Measurements from ENCODE around the gene ACOD1. TPM values are rescaled to one million over a fixed set of nuclear protein-coding genes. Genes with fewer than 3 reads are reported as not detected.
A peak's percentile ranks its signal among the peaks of the same experiment; 100 is the strongest.

Gene ACOD1
- total RNA-seq, 1 experiment from 2014 or later = not detected

DNA sequence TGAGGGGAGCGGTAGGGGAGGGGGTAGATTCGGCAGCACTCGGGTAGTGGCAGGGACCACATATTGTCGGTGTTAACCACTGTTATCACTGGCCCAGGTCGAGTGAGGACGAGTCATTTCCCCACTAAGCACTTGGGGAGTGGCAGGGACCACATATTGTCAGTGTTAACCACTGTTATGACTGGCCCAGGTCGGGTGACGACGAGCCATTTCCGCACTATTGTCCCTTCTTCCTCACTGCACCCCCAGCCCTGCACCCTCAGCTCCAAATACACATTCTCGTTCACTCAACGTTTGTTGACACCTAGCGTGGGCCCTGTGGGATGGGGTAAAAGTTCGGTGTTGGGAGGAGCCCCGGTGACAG is 43.1 kb downstream of the ACOD1 start:
- Histone ChIP-seq H3K9ac (ENCODE audit: low read length) (peak overlapping the region; percentile 83), H4K20me1 (ENCODE audit: low read length) (no peaks in the 10 kb centered on the region), H3K9me2 (replicated peaks; ENCODE audit: low read length) (no peaks in the 10 kb centered on the region), H3K27me3 (ENCODE audit: low read length) (no peaks in the 10 kb centered on the region), H3F3A (ENCODE audit: low read length, unreplicated experiment) (no peaks in the 10 kb centered on the region), H3K4me2 (ENCODE audit: low read length) (peak overlapping the region; percentile 98), H3K4me1 (ENCODE audit: insufficient read depth, low read length) (peaks cover 26% of the 10 kb centered on the region), H2AFZ (ENCODE audit: low read length) (peak overlapping the region; percentile 93), H3K9me3 (ENCODE audit: low read length) (no peaks in the 10 kb centered on the region), H3K27ac (ENCODE audit: low read length) (peak overlapping the region; percentile 62), H3K79me2 (ENCODE audit: low read length) (peaks cover 18% of the 10 kb centered on the region), H3K4me3 (ENCODE audit: low read length) (peak overlapping the region; percentile 90), H3K36me3 (ENCODE audit: low read depth, low read length) (no peaks in the 10 kb centered on the region)
- peak; percentile 18 for DNase-seq
- peak; percentile 5 for ATAC-seq
- intact Hi-C loops (cut with micrococcal nuclease) = no loop called here
- CTCF ChIA-PET = no interaction called here
- TSS peak; percentile 76 for BruUV-seq (replicated peaks)
- POLR2A ChIA-PET (ENCODE audit: unreplicated experiment) = no interaction called here
- no peak for TF ChIP-seq EZH2 (IDR thresholded peaks at IDR 0.05; ENCODE audit: low read length, unreplicated experiment)
- TF ChIP-seq EZH2phosphoT487 (IDR thresholded peaks at IDR 0.05; ENCODE audit: borderline replicate concordance, low read length) = no peak
- TF ChIP-seq, protein P1, sequence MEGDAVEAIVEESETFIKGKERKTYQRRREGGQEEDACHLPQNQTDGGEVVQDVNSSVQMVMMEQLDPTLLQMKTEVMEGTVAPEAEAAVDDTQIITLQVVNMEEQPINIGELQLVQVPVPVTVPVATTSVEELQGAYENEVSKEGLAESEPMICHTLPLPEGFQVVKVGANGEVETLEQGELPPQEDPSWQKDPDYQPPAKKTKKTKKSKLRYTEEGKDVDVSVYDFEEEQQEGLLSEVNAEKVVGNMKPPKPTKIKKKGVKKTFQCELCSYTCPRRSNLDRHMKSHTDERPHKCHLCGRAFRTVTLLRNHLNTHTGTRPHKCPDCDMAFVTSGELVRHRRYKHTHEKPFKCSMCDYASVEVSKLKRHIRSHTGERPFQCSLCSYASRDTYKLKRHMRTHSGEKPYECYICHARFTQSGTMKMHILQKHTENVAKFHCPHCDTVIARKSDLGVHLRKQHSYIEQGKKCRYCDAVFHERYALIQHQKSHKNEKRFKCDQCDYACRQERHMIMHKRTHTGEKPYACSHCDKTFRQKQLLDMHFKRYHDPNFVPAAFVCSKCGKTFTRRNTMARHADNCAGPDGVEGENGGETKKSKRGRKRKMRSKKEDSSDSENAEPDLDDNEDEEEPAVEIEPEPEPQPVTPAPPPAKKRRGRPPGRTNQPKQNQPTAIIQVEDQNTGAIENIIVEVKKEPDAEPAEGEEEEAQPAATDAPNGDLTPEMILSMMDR (conservative IDR thresholded peaks at IDR 0.05; ENCODE audit: low read depth, low read length) = no peak

DNA sequence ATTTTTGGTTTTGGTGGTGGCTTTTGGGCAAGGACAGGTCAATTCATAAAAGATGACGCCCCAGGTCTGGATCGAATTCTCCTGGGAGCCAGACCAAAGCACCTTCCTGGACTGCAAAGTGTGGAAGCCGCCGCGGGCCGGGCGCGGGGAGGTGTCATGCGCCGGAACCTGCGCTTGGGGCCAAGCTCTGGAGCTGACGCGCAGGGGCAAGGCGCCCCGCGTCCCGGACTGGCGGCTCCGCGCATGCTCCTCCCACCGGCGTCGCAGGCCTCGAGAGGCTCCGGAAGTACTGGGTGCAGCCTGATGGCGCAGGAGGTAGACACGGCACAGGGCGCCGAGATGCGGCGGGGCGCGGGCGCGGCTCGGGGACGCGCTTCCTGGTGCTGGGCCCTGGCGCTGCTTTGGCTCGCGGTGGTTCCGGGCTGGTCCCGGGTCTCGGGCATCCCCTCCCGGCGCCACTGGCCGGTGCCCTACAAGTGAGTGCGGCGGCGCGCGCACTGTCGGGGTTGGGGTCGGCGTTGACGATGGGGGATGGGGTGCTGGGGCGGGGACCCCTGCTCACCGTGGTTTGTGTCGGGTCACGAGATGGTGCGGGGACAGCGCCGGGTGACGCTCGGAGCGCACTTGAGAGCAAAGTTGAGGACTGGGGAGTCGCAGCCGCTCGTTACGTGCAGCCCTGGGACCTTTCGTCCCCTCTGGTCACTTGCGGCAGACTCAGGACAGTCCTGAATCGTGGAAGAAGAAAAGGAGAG is 43.7 kb downstream of the ACOD1 start, which contains the start of gene CLN5:
Gene CLN5 (plus strand): TSS at position 286 of the 752 bp plus-strand sequence. CDS start 18 bp downstream, at position 304.
- Histone ChIP-seq H3K9me2 (replicated peaks; ENCODE audit: low read length) (no peaks in the 10 kb centered on the region), H3K9ac (ENCODE audit: low read length) (peak within 1 kb of the TSS; percentile 83), H2AFZ (ENCODE audit: low read length) (peak within 1 kb of the TSS; percentile 93), H3K4me3 (ENCODE audit: low read length) (peak within 1 kb of the TSS; percentile 90), H3K27ac (ENCODE audit: low read length) (peak within 1 kb of the TSS; percentile 62), H3K4me1 (ENCODE audit: insufficient read depth, low read length) (peaks cover 26% of the 10 kb centered on the region), H4K20me1 (ENCODE audit: low read length) (no peaks in the 10 kb centered on the region), H3K9me3 (ENCODE audit: low read length) (no peaks in the 10 kb centered on the region), H3F3A (ENCODE audit: low read length, unreplicated experiment) (no peaks in the 10 kb centered on the region), H3K27me3 (ENCODE audit: low read length) (no peaks in the 10 kb centered on the region), H3K4me2 (ENCODE audit: low read length) (peak within 1 kb of the TSS; percentile 98), H3K79me2 (ENCODE audit: low read length) (peaks cover 18% of the 10 kb centered on the region), H3K36me3 (ENCODE audit: low read depth, low read length) (no peaks in the 10 kb centered on the region)
- ATAC-seq (peak; percentile 95), DNase-seq (peak; percentile 89)
- intact Hi-C loops (cut with micrococcal nuclease) = no loop called here
- BruUV-seq (replicated peaks) = no TSS peak
- POLR2A ChIA-PET (ENCODE audit: unreplicated experiment) = interaction anchor here (0.7 kb wide), 1 partner anchor 68 kb away, joined by 4 read pairs; no protein-coding TSS in a partner anchor
- TF ChIP-seq, protein P1 (conservative IDR thresholded peaks at IDR 0.05; ENCODE audit: low read depth, low read length) = no peak
- TF ChIP-seq EZH2phosphoT487 (IDR thresholded peaks at IDR 0.05; ENCODE audit: borderline replicate concordance, low read length) = no peak
- TF ChIP-seq EZH2 (IDR thresholded peaks at IDR 0.05; ENCODE audit: low read length, unreplicated experiment) = no peak
- CTCF ChIA-PET = no interaction called here

DNA sequence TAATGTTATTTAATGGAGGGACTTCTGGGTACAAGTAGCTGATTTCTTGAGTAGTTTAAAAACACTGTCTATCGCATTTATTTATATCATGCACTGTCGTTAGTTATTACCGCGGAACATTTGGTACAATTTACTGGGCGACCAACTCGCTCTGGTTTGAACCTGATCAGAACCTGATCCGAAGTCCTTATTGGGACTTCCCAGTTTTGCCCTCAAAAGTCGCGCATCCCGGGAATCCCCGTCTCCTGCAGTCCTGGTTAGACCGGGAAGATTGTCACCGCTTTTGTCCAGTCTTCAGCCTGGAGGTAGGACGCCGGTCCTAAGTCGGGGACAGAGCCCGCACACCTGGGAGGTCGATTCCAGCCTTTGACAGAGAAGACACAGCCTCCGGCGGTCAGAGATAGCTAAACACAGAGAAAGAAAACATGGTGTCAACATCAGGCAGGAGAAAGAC is 44.3 kb downstream of the ACOD1 start:
- Histone ChIP-seq H4K20me1 (ENCODE audit: low read length) (no peaks in the 10 kb centered on the region), H3K9me2 (replicated peaks; ENCODE audit: low read length) (no peaks in the 10 kb centered on the region), H3K36me3 (ENCODE audit: low read depth, low read length) (no peaks in the 10 kb centered on the region), H3K9me3 (ENCODE audit: low read length) (no peaks in the 10 kb centered on the region), H2AFZ (ENCODE audit: low read length) (peak overlapping the region; percentile 93), H3F3A (ENCODE audit: low read length, unreplicated experiment) (no peaks in the 10 kb centered on the region), H3K4me1 (ENCODE audit: insufficient read depth, low read length) (peaks cover 26% of the 10 kb centered on the region), H3K27ac (ENCODE audit: low read length) (peak overlapping the region; percentile 43), H3K4me2 (ENCODE audit: low read length) (peak overlapping the region; percentile 98), H3K9ac (ENCODE audit: low read length) (peak overlapping the region; percentile 83), H3K27me3 (ENCODE audit: low read length) (no peaks in the 10 kb centered on the region), H3K79me2 (ENCODE audit: low read length) (peaks cover 18% of the 10 kb centered on the region), H3K4me3 (ENCODE audit: low read length) (peak overlapping the region; percentile 90)
- intact Hi-C loops (cut with micrococcal nuclease) = no loop called here
- peak; percentile 14 for DNase-seq
- CTCF ChIA-PET = interaction anchor here (0.6 kb wide), 1 partner anchor 570 kb away, joined by 3 read pairs; no protein-coding TSS in a partner anchor
- BruUV-seq (replicated peaks) = TSS peak; percentile 66
- POLR2A ChIA-PET (ENCODE audit: unreplicated experiment) = interaction anchor here (0.6 to 0.7 kb wide), 2 partner anchors 69 to 196 kb away, joined by 3 to 4 read pairs; no protein-coding TSS in a partner anchor
- TF ChIP-seq EZH2 (IDR thresholded peaks at IDR 0.05; ENCODE audit: low read length, unreplicated experiment) = no peak
- TF ChIP-seq, protein P1 (conservative IDR thresholded peaks at IDR 0.05; ENCODE audit: low read depth, low read length) = no peak
- TF ChIP-seq EZH2phosphoT487 (IDR thresholded peaks at IDR 0.05; ENCODE audit: borderline replicate concordance, low read length) = no peak
- peak; percentile 5 for ATAC-seq
